Measurements from ENCODE around the gene LRMDA. TPM values are rescaled to one million over a fixed set of nuclear protein-coding genes. Genes with fewer than 3 reads are reported as not detected.

Gene LRMDA
- total and polyA plus RNA-seq, 2 donors (not counting 3 experiments of a cell fraction or from before 2014, with no cell fraction given), result 9.7 to 18.0 TPM

DNA sequence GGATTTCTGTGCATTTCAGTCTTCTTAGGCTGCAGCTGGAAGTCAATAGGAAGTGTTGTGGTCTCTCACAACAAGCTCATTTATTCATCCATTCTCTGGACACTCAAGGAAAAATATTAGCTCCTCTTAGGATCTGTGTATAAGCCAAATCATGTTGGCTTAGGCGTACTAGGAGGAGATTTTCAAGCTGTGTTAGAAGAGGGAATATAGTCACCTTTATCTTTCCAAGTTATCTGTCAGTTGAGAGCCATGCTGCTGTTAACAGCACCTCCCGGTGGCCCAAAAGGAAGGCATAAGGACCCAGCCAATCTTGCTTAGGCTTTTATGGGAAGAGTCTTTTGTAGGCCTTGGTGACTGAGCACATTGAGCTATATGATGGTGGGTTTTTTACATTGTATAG, 220.0 kb downstream of the LRMDA start:
- H3K27ac ChIP-seq (ENCODE audit: insufficient read depth, low read depth, low read length), result no peak overlapping the region
- H4K20me1 ChIP-seq (replicated peaks; ENCODE audit: control insufficient read depth, extremely low read depth, insufficient read depth, low read length), result no peaks in the 10 kb centered on the region
- no peak overlapping the region for H3K9ac ChIP-seq (replicated peaks; ENCODE audit: extremely low read depth, insufficient read depth, low read length)
- H3K4me2 ChIP-seq (ENCODE audit: insufficient read depth, low read length), result no peak overlapping the region
- BruUV-seq (replicated peaks), result no TSS peak
- no peak overlapping the region for H3K4me3 ChIP-seq (replicated peaks in 1 of 3; ENCODE audit: insufficient read depth in 1 of 3, low read depth in 1 of 3, low read length in 3 of 3)
- TF ChIP-seq JUN (IDR thresholded peaks at IDR 0.05; ENCODE audit: borderline replicate concordance, insufficient read depth, insufficient read length, low read depth) (no peak), MYC (IDR thresholded peaks at IDR 0.05; ENCODE audit: low read depth, low read length) (no peak), FOS (IDR thresholded peaks at IDR 0.05; ENCODE audit: borderline replicate concordance, insufficient read depth, low read length) (no peak)
- TF ChIP-seq, protein P1, sequence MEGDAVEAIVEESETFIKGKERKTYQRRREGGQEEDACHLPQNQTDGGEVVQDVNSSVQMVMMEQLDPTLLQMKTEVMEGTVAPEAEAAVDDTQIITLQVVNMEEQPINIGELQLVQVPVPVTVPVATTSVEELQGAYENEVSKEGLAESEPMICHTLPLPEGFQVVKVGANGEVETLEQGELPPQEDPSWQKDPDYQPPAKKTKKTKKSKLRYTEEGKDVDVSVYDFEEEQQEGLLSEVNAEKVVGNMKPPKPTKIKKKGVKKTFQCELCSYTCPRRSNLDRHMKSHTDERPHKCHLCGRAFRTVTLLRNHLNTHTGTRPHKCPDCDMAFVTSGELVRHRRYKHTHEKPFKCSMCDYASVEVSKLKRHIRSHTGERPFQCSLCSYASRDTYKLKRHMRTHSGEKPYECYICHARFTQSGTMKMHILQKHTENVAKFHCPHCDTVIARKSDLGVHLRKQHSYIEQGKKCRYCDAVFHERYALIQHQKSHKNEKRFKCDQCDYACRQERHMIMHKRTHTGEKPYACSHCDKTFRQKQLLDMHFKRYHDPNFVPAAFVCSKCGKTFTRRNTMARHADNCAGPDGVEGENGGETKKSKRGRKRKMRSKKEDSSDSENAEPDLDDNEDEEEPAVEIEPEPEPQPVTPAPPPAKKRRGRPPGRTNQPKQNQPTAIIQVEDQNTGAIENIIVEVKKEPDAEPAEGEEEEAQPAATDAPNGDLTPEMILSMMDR (IDR thresholded peaks at IDR 0.05; ENCODE audit: extremely low read depth in 1 of 2, insufficient read depth in 1 of 2, low read depth in 1 of 2, low read length in 2 of 2), result peak in 1 of 2 donors; percentile 3
- TF ChIP-seq, protein P2, sequence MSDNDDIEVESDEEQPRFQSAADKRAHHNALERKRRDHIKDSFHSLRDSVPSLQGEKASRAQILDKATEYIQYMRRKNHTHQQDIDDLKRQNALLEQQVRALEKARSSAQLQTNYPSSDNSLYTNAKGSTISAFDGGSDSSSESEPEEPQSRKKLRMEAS (IDR thresholded peaks at IDR 0.05; ENCODE audit: insufficient read depth, insufficient read length), result no peak
- no peaks in the 10 kb centered on the region for H3K27me3 ChIP-seq (ENCODE audit: control insufficient read depth in 2 of 2, insufficient read depth in 2 of 2, low read length in 2 of 2)
- POLR2A ChIA-PET, result no interaction called here
- no peak for DNase-seq (ENCODE audit: low read depth, low spot score)
- H2AFZ ChIP-seq (ENCODE audit: low read depth, low read length), result no peak overlapping the region
- intact Hi-C loops (cut with micrococcal nuclease) (no loop called here), dilution Hi-C loops (cut with MboI; ENCODE audit: extremely low pct_ligation_motif_present, low sequenced_read_pairs) (no loop called here)
- H3K9me1 ChIP-seq (replicated peaks; ENCODE audit: control insufficient read depth, extremely low read depth, insufficient read depth, low read length), result no peaks in the 10 kb centered on the region
- no peaks in the 10 kb centered on the region for H3K36me3 ChIP-seq (ENCODE audit: control insufficient read depth in 2 of 2, extremely low read depth in 1 of 2, insufficient read depth in 2 of 2, low read length in 2 of 2)
- no peaks in the 10 kb centered on the region for H3K9me3 ChIP-seq (replicated peaks; ENCODE audit: control insufficient read depth, insufficient read depth, low read length)
- no peak for FAIRE-seq
- H3K4me1 ChIP-seq (ENCODE audit: control insufficient read depth, extremely low read depth, insufficient read depth, low read length), result peaks cover 21% of the 10 kb centered on the region
- H3K79me2 ChIP-seq (ENCODE audit: control insufficient read depth, insufficient read depth, low read length), result no peaks in the 10 kb centered on the region
- CTCF ChIA-PET, result interaction anchor here (1.0 to 1.3 kb wide), 2 partner anchors 19 to 258 kb away, joined by 3 to 4 read pairs; no protein-coding TSS in a partner anchor
